Smooth muscle cell (in vitro differentiated cells): ENCODE data around the gene KLC3. TPM values are rescaled to one million over a fixed set of nuclear protein-coding genes. Genes with fewer than 3 reads are reported as not detected.

Experiments
- DNase-seq: peaks from one replicate; lab custom pipeline; 2025; ENCODE audit not compliant: unreplicated experiment; lab: John Stamatoyannopoulos, UW
- H2AFZ ChIP-seq: fragments of 200-600 bp; sonication (generic); 2 replicates; pipeline ENCODE4 v1.6.0; 2016; ENCODE audit warnings: antibody characterized with exemption, low read depth, mild to moderate bottlenecking
- H3F3A ChIP-seq: fragments of 200-600 bp; sonication (generic); 2 replicates; pipeline ENCODE4 v1.6.0; 2017; ENCODE audit warnings: antibody characterized with exemption, low read depth
- H3K27ac ChIP-seq: fragments of 200-600 bp; sonication (generic); 2 replicates; pipeline ENCODE4 v1.5.1; 2016; ENCODE audit warnings: low read depth, mild to moderate bottlenecking
- H3K27me3 ChIP-seq: fragments of 200-600 bp; sonication (generic); 2 replicates; pipeline ENCODE4 v1.6.1; 2016; ENCODE audit warnings: low read depth, mild to moderate bottlenecking
- H3K36me3 ChIP-seq: fragments of 200-600 bp; sonication (generic); 2 replicates; pipeline ENCODE4 v1.5.1; 2016; ENCODE audit warnings: low read depth
- H3K4me1 ChIP-seq: fragments of 200-600 bp; sonication (generic); 2 replicates; pipeline ENCODE4 v1.5.1; 2016; ENCODE audit warnings: low read depth
- H3K4me2 ChIP-seq: fragments of 200-600 bp; sonication (generic); 2 replicates; pipeline ENCODE4 v1.6.0; 2016; ENCODE audit warnings: mild to moderate bottlenecking
- H3K4me3 ChIP-seq: fragments of 200-600 bp; sonication (generic); 2 replicates; pipeline ENCODE4 v1.5.1; 2016; ENCODE audit warnings: mild to moderate bottlenecking
- H3K79me2 ChIP-seq: fragments of 200-600 bp; sonication (generic); 2 replicates; pipeline ENCODE4 v1.6.0; 2016; ENCODE audit warnings: low read depth, mild to moderate bottlenecking
- H3K9ac ChIP-seq: fragments of 200-600 bp; sonication (generic); 2 replicates; pipeline ENCODE4 v1.6.0; 2016; ENCODE audit warnings: low read depth
- H3K9me3 ChIP-seq: fragments of 200-600 bp; sonication (generic); replicated peaks from 2 replicates; pipeline ENCODE4 v1.5.1; 2016; ENCODE audit warnings: low read depth
- H4K20me1 ChIP-seq: fragments of 200-600 bp; sonication (generic); 2 replicates; pipeline ENCODE4 v1.6.0; 2016; ENCODE audit warnings: low read depth
- CTCF ChIP-seq: fragments of 200-600 bp; sonication (generic); IDR thresholded peaks from 2 replicates; pipeline ENCODE4 v1.5.1; 2017; ENCODE audit warnings: borderline replicate concordance, mild to moderate bottlenecking, antibody characterized with exemption; ENCODE audit not compliant: insufficient read depth, poor library complexity, severe bottlenecking
- whole genome bisulfite sequencing: methylation state at CpG from one replicate; pipeline ENCODE4 v1.1.7; 2016; ENCODE audit warnings: low lambda C conversion rate; 5-methylcytosine and 5-hydroxymethylcytosine counted together
- polyA plus RNA-seq: library from polyadenylated mRNA; unstranded; fragments of >200 nt; fragmentation: Nextera tagmentation; extraction: Ambion mirVana; gene quantifications from 2 replicates; pipeline ENCODE4 v1.2.1, GENCODE V29; 2016
- total RNA-seq: library from RNA; depleted of rRNA; stranded (reverse); fragments of >200 nt; gene quantifications from 2 replicates; pipeline ENCODE4 v1.2.3, GENCODE V29; 2014

Gene KLC3
- total and polyA plus RNA-seq, 2 experiments from 2014 or later, result 4.8 to 6.3 TPM

GRCh38 chr19:45385392-45386221 is 45.1 kb downstream of the KLC3 start:
- no peaks in the 10 kb centered on the region for H3K9me3 ChIP-seq
- no peak overlapping the region for H3K4me2 ChIP-seq
- H3F3A ChIP-seq, result no peaks in the 10 kb centered on the region
- no peak overlapping the region for H3K4me3 ChIP-seq
- H3K27me3 ChIP-seq, result peaks cover 23% of the 10 kb centered on the region
- H3K36me3 ChIP-seq, result no peaks in the 10 kb centered on the region
- TF ChIP-seq CTCF, result no peak
- H3K9ac ChIP-seq, result no peak overlapping the region
- no peaks in the 10 kb centered on the region for H3K4me1 ChIP-seq
- H3K79me2 ChIP-seq, result no peaks in the 10 kb centered on the region
- H3K27ac ChIP-seq, result no peak overlapping the region
- H4K20me1 ChIP-seq, result no peaks in the 10 kb centered on the region
- no peak for DNase-seq
- H2AFZ ChIP-seq, result no peak overlapping the region
- WGBS, result 49% methylated on average over 75 of the region's 75 CpGs

- H3K27ac ChIP-seq, result no peak overlapping the region
- peaks cover 8% of the 10 kb centered on the region for H3K27me3 ChIP-seq
- H2AFZ ChIP-seq, result no peak overlapping the region
- no peak overlapping the region for H3K4me3 ChIP-seq
- 90% methylated on average over 3 of the region's 3 CpGs for WGBS
- no peaks in the 10 kb centered on the region for H3K4me1 ChIP-seq
- no peak for TF ChIP-seq CTCF
- H3F3A ChIP-seq, result no peaks in the 10 kb centered on the region
- H4K20me1 ChIP-seq, result peaks cover 23% of the 10 kb centered on the region
- no peaks in the 10 kb centered on the region for H3K79me2 ChIP-seq
- H3K4me2 ChIP-seq, result no peak overlapping the region
- DNase-seq, result no peak
- no peaks in the 10 kb centered on the region for H3K9me3 ChIP-seq
- H3K9ac ChIP-seq, result no peak overlapping the region
- H3K36me3 ChIP-seq, result no peaks in the 10 kb centered on the region
Observed at GRCh38 chr19:45391346-45391745, 50.8 kb downstream of the KLC3 start.

GRCh38 chr19:45391871-45392665 is 51.5 kb downstream of the KLC3 start:
- DNase-seq, result no peak
- Histone ChIP-seq H3F3A (no peaks in the 10 kb centered on the region), H2AFZ (no peak overlapping the region), H3K27ac (no peak overlapping the region), H3K4me1 (no peaks in the 10 kb centered on the region), H3K27me3 (peaks cover 2% of the 10 kb centered on the region), H3K4me2 (no peak overlapping the region), H3K9ac (no peak overlapping the region), H3K36me3 (no peaks in the 10 kb centered on the region), H4K20me1 (peaks cover 30% of the 10 kb centered on the region), H3K9me3 (no peaks in the 10 kb centered on the region), H3K4me3 (no peak overlapping the region), H3K79me2 (no peaks in the 10 kb centered on the region)
- TF ChIP-seq CTCF, result no peak
- 96% methylated on average over 19 of the region's 21 CpGs for WGBS
